Renal pelvis (tissue), 4 donors: ENCODE data around the gene MNAT1. TPM values are rescaled to one million over a fixed set of nuclear protein-coding genes. Genes with fewer than 3 reads are reported as not detected.
"Not testable (repeated sequence)": the region's sequence is repeated elsewhere in the genome, so short reads cannot be mapped to it uniquely, and the experiment has no call there.

Experiments
- DNase-seq: peaks from one replicate; pipeline ENCODE4 v3.0.0-alpha.2; 2013
- polyA plus RNA-seq, 3 donors: library from polyadenylated mRNA; unstranded; fragments of 120-200 nt; gene quantifications; one replicate each; pipeline ENCODE4 v1.2.1, GENCODE V29; 2013; ENCODE audit not compliant: insufficient read length in 3 of 3

MNAT1 gene
- polyA plus RNA-seq, 3 donors = 39.7 to 46.2 (median 40.3) TPM

- no peak for DNase-seq
These were observed 52.3 kb downstream of the MNAT1 start for GRCh38 chr14:60786905-60787304.

- DNase-seq = no peak
These were observed 55.1 kb downstream of the MNAT1 start for GRCh38 chr14:60789656-60790055.

DNA sequence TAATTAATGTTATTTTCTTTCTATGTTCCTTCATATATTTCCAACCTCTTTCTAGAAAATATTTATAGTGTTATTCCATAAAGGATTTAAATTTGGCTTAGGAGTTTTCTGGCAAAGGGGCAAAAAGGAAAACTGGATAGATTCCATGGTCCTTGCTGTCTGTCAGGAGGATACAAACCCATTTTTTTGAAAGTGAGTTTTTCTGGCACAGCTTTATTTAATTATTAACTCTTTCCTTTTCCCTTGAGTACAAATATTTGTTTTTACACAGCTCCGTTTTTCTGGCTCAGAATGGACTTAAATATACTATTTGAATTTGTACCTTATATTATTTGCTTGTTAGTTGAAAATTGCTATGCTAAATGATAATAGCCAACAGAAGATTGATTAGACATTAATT lies 56.3 kb downstream of the MNAT1 start:
- DNase-seq = no peak

DNA sequence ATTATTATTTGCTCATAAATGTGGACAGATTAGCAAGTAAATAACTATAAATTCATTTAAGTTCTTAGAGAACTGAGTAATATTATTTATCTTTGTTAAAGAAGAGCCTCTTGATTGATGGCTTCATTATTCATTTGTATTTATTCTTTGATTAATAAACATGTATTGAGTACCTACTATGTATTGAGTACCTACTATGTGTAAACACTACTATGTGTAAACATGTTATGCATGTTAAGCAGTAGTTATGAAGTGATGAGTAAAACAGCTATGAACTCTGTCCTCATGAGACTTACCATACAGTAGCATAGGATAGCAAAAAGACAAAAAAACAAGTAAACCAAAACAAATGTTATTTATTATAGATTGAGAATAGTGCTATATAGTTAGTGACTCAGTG lies 61.9 kb downstream of the MNAT1 start:
- DNase-seq = no peak

DNA sequence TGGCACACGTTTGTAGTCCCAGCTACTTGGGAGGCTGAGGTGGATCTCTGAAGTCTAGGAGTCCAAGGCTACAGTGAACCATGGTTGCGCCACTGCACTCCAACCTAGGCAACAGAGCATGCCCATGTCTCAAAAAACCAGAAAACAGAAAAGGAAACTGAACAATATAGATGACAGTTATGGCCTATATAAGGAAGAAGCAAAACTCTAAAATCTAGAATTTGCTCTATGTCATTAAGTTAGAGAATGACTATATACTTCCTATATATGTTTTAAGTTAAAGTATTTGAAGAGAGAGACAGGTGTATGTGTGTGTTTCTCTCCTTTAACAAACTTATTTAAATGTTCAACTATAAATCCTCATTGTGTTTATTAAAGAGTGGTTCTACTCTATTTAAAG lies 65.8 kb downstream of the MNAT1 start:
- DNase-seq = no peak

DNA sequence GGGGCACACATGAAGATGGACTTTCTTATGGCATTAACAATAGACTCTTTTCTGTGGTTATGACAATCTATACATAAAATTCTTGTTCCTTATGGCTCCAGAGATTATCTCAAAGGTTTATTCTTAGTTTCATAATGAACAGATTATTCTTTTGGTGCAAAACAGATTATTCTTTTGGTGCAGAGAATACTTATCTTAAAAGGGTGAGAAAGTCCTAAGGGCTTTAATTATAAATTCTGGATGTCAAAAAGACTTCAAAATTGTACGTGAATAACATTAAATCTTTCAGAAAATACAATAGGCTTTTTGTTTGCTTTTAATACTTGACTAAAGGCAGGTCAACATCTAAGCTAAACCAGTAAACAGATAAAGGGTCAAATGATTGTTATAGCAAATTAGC lies 69.3 kb downstream of the MNAT1 start:
- DNase-seq = no peak

DNA sequence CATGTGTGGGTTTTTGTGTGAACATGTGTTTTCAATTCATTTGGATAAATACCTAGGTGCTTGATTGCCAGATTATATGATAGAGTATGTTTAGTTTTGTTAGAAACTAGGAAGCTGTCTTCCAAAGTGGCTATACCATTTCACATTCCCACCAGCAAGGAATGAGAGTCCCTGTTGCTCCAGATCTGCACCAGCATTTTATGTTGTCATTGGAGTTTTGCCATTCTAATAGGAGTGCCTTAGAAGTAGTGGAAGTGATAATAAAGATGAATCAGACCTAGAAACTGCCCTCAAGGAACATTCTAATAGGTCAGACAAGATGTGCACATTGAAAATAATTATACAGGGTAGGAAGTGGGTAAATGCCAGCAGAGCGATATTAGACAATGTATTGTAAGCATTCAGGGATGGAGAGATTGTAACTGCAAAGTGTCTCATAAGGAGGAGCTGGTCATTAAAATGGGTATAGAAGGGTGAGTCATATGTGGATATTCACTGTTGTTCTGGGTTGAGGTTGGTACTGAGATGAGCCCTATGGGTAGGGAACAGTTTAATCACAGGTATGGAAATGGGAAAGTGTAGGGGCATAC lies 71.4 kb downstream of the MNAT1 start:
- no peak for DNase-seq

DNA sequence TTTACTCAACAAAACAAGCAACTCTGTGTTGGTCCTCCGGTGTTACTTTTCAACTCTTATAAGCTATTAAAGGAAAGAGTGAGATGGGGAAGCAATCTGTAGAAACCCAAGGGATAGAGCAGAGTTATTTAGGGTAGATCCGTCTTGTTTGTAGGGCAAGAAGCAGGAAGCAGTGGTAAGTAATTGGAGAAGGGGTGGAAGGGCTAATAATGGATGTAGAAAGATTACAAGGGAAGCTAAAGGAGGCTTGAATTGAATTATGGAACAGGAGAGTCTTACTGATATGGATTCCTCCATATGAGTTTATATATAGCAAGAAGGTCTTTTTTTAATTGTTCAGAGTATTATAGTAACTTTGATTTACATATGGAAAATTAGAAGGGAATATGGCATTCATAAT lies 72.7 kb downstream of the MNAT1 start:
- no peak for DNase-seq

DNA sequence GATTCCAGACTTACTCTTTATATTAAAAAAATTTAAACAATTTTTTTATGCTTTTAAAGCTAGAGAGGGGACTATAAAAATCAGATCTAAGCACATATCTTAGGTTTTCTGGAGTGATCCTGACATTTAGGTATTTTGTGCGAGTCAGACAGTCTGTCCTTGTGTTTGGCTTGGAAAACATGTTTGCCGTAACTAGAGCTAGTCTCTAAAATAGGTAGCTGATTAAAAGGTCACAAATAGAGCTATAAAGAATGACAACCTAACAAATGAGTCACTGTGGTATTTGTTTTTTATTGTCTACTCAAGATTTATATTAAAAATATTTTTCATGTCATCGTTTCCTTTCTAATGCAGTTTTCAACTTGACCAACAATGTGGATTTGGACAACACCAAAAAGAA lies 73.4 kb downstream of the MNAT1 start:
- DNase-seq = no peak

GRCh38 chr14:60812987-60813386 lies 78.4 kb downstream of the MNAT1 start:
- DNase-seq = no peak

GRCh38 chr14:60815371-60815770 lies 80.8 kb downstream of the MNAT1 start:
- no peak for DNase-seq

GRCh38 chr14:60817113-60817512 lies 82.6 kb downstream of the MNAT1 start:
- no peak for DNase-seq

DNA sequence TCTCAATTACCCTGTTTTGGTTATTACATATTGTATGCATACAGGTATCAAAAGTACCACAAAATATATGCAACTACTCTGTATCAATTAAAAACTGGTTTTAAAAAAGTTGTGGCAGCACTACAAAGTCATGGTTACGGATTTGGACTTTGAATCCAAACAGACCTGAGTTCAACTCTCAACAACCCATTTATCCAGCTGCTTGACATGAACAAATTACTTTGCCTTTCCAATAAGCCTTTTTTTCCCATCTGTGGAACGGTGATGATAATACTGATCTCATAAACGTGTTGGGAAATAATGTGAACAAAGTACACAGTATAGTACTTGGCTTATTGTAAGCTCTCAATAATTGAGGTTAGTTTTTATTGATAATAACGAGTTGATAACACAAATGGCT lies 85.0 kb downstream of the MNAT1 start:
- no peak for DNase-seq

- no peak for DNase-seq
These were observed 104.0 kb downstream of the MNAT1 start for GRCh38 chr14:60838601-60839000.

DNA sequence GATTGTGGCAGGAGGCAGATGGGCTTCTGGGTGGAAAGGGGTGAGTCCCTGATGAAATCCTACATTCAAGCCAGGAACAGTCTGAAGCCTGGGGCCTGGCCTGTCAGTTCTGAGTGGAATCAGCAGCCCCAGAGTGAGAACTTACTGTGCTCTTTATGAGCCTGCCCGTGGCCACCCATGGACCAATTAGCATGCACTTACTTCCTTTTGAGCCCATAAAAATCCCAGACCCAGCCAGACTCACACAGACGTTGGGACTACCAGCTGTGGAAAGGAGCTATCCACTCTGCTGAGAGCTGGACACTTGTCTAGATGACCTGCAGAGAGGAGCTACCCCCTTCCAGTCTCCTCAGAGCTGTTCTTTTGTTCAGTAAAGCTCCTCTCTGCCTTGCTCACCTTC lies 104.5 kb downstream of the MNAT1 start:
- DNase-seq = no peak

GRCh38 chr14:60839657-60840056 lies 105.1 kb downstream of the MNAT1 start:
- no peak for DNase-seq

GRCh38 chr14:60840313-60840712 lies 105.8 kb downstream of the MNAT1 start:
- no peak for DNase-seq

GRCh38 chr14:60845523-60845922 lies 111.0 kb downstream of the MNAT1 start:
- DNase-seq = no peak

GRCh38 chr14:60848066-60848465 lies 113.5 kb downstream of the MNAT1 start:
- no peak for DNase-seq

DNA sequence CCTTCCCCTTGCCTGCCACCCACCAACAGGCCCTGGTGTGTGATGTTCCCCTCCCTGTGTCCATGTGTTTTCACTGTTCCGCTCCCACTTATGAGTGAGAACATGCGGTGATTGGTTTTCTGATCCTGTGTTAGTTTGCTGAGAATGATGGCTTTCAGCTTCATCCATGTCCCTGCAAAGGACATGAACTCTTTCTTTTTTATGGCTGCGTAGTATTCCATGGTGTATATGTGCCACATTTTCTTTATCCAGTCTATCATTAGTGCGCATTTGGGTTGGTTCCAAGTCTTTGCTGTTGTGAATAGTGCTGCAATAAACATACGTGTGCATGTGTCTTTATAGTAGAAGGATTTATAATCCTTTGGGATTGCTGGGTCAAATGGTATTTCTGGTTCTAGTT lies 117.1 kb downstream of the MNAT1 start:
- not testable (repeated sequence) for DNase-seq

GRCh38 chr14:60856111-60856510 lies 121.5 kb downstream of the MNAT1 start:
- no peak for DNase-seq

DNA sequence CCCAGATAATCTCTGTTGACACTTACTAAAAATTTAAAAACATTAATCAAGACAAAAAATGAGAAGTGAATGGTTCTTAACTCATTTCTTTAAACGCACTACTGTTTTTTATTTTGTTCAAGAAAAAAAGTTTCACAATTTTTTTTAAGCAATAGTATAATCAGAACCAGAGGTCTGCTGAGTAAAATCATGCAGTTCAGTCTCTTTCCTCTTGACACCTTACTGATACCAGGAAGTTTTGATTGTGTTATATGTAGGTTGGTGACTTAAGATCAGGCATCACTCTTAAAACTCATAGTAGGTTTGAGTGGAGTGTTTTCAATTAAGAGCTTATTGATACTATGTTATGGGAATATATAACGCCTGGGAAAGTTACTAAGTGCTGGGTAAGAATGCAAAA lies 125.0 kb downstream of the MNAT1 start:
- no peak for DNase-seq

- no peak for DNase-seq
These were observed 127.1 kb downstream of the MNAT1 start for GRCh38 chr14:60861545-60862140.

GRCh38 chr14:60862283-60862682 lies 127.7 kb downstream of the MNAT1 start:
- peak; percentile 65 for DNase-seq
